Neutrophil (primary cell): ENCODE results near the gene CTCFL.
A peak's percentile ranks its signal among the peaks of the same experiment; 100 is the strongest.
"Not testable (repeated sequence)": the region's sequence is repeated elsewhere in the genome, so short reads cannot be mapped to it uniquely, and the experiment has no call there.

Experiments
- H3K27ac ChIP-seq: fragments of 200-600 bp; sonication (generic); 2 replicates; pipeline ENCODE4 v1.5.1; 2016; ENCODE audit warnings: mild to moderate bottlenecking, moderate library complexity
- H3K27me3 ChIP-seq: fragments of 200-600 bp; sonication (generic); 2 replicates; pipeline ENCODE4 v1.6.0; 2016; ENCODE audit warnings: mild to moderate bottlenecking
- H3K36me3 ChIP-seq: fragments of 200-600 bp; sonication (generic); 2 replicates; pipeline ENCODE4 v1.5.1; 2017
- H3K4me1 ChIP-seq, 2 experiments: fragments of 200-600 bp in 1 of 2; sonication (generic) in 1 of 2; 1 replicate in 1 of 2; 2 replicates in 1 of 2; pipeline versions ENCODE4 v1.5.1 to v1.6.1; 2013 to 2016; ENCODE audit warnings: low read depth in 1 of 2, low read length in 1 of 2, mild to moderate bottlenecking in 1 of 2, moderate library complexity in 1 of 2; ENCODE audit not compliant: control insufficient read depth in 1 of 2, insufficient read depth in 1 of 2
- H3K4me3 ChIP-seq, 2 experiments: fragments of 200-600 bp in 1 of 2; sonication (generic) in 1 of 2; 1 replicate in 1 of 2; 2 replicates in 1 of 2; pipeline ENCODE4 v1.5.1; 2013 to 2016; ENCODE audit warnings: low read depth in 1 of 2, low read length in 1 of 2, mild to moderate bottlenecking in 1 of 2, moderate library complexity in 1 of 2
- H3K9me3 ChIP-seq: fragments of 200-600 bp; sonication (generic); 2 replicates; pipeline ENCODE4 v1.5.1; 2016
- CTCF ChIP-seq: fragments of 200-600 bp; sonication (generic); IDR thresholded peaks from 2 replicates; pipeline ENCODE4 v1.5.1; 2016; ENCODE audit warnings: antibody characterized with exemption

Gene CTCFL

DNA sequence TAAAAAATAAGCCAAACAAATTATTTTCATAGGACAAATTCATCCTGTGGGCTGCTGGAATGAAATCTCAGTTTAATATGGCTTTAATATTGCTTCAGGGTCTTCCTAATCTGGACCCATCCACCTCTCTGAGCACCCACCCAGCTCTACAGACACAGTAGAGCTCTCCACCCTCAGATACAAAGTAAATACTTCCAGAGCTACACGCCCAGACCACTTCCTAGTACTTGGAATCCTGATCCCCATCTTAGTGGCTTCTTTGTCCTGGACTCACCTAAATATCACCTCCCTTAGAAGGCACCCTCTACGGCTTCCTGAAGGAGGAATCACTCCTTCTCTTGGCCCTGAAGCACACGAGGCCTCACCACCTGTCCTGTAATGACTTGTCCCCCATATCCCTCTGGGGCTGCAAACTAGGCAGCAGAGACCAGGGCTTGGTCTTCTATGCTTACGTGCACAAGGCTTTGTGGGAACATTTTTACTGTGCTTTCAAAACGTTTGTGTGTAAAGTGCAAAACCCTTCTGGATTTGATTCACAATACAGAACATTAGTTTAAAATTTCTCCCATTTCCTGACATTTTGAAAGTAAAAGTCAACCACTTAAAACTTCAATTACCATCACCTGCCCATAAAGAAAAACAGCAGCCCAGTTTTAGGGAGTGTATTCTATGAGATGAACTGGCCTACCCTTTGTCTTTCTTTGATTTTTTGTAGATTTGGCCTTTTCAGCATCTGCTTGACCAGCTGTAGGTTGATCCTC lies 2.4 kb downstream of the CTCFL start:
- Histone ChIP-seq H3K4me3 (no peak overlapping the region), H3K27me3 (peaks cover 46% of the 10 kb centered on the region), H3K36me3 (no peaks in the 10 kb centered on the region), H3K4me1 (no peaks in the 10 kb centered on the region), H3K9me3 (no peaks in the 10 kb centered on the region), H3K27ac (no peak overlapping the region)
- TF ChIP-seq CTCF = no peak

- no peak overlapping the region for H3K27ac ChIP-seq
- no peaks in the 10 kb centered on the region for H3K36me3 ChIP-seq
- no peaks in the 10 kb centered on the region for H3K9me3 ChIP-seq
- no peak for TF ChIP-seq CTCF
- H3K4me3 ChIP-seq = no peak overlapping the region
- peaks cover 87% of the 10 kb centered on the region for H3K27me3 ChIP-seq
- no peaks in the 10 kb centered on the region for H3K4me1 ChIP-seq
Observed at GRCh38 chr20:57517904-57518303, 7.0 kb downstream of the CTCFL start.

- no peaks in the 10 kb centered on the region for H3K9me3 ChIP-seq
- no peak overlapping the region for H3K27ac ChIP-seq
- H3K27me3 ChIP-seq = peaks cover 99% of the 10 kb centered on the region
- no peak overlapping the region for H3K4me3 ChIP-seq
- no peaks in the 10 kb centered on the region for H3K4me1 ChIP-seq
- peak; percentile 60 for TF ChIP-seq CTCF
- no peaks in the 10 kb centered on the region for H3K36me3 ChIP-seq
Observed at GRCh38 chr20:57514273-57514751, 10.6 kb downstream of the CTCFL start.

DNA sequence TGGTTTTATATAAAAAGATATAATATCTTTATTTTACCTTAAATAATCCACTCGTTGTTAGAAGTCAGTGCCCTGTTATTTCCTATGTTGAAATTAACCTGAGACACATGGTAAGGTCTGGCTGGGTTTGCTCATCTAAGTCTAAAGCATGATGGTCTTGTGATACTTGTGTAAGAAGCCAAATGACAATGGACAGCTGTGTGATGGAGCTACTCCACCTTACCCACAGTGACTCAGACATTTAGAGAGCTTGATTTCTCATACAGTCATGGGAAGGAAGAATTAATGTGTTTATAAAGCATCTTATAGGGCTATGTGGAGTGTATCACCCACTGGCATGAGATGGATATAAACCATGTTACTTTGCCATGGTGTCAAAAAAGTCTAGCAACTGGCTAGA lies 11.7 kb downstream of the CTCFL start:
- TF ChIP-seq CTCF = no peak
- Histone ChIP-seq H3K4me1 (no peaks in the 10 kb centered on the region), H3K9me3 (no peaks in the 10 kb centered on the region), H3K36me3 (no peaks in the 10 kb centered on the region), H3K4me3 (no peak overlapping the region), H3K27me3 (peaks cover 99% of the 10 kb centered on the region), H3K27ac (no peak overlapping the region)

DNA sequence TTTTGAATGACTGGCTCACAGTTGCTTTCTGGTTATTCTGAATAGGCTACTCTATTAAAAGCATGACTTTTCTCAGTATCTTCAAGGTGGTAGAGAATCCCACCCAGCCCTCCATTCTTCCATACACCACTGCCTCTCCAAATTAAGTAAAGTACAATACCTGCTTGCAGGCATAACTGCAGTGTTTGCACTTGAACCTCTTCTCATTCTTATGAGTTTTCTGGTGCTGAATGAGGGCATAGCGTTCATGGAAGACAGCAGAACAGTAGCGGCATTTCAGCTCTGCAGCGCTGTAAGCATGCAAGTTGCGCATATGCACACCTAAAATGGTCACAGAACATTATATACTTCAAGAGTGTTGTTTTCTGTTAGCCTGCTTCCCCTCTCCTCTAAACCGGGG lies 12.5 kb downstream of the CTCFL start:
- H3K27me3 ChIP-seq = peaks cover 99% of the 10 kb centered on the region
- TF ChIP-seq CTCF = no peak

DNA sequence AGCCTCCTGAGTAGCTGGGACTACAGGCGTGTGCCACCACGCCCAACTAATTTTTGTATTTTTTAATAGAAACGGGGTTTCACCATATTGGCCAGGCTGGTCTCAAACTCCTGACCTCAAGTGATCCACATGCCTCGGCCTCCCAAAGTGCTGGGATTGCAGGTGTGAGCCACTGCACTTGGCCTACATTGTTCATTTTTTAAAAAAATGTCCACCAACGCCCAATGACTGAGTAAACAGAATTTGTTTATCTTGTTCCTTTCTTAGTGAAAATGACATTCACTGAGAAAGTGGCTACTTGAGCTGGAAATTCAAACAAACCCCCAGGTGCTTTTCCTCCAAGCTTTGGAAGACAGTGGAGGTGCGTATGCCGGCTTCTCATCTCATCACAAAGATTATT lies 13.2 kb downstream of the CTCFL start:
- H3K9me3 ChIP-seq, H3K36me3 ChIP-seq, H3K4me3 ChIP-seq, H3K4me1 ChIP-seq, H3K27ac ChIP-seq: not testable (repeated sequence)
- peaks cover 99% of the 10 kb centered on the region for H3K27me3 ChIP-seq

More for the DNA sequence above, 12.5 kb downstream of the CTCFL start:
- H3K4me3 ChIP-seq = no peak overlapping the region
- no peak overlapping the region for H3K27ac ChIP-seq
- H3K9me3 ChIP-seq = no peaks in the 10 kb centered on the region
- H3K4me1 ChIP-seq = no peaks in the 10 kb centered on the region
- no peaks in the 10 kb centered on the region for H3K36me3 ChIP-seq
